Measurements from ENCODE around the gene GPLD1. TPM values are rescaled to one million over a fixed set of nuclear protein-coding genes. Genes with fewer than 3 reads are reported as not detected.
A peak's percentile ranks its signal among the peaks of the same experiment; 100 is the strongest.

Gene GPLD1
- total RNA-seq, 4 donors from 2014 or later, result 24.4 to 69.6 (median 50.8) TPM

GRCh38 chr6:24497254-24497970 is 8.0 kb upstream of the GPLD1 start:
- H3K4me3 ChIP-seq (ENCODE audit: low read depth, poor library complexity, severe bottlenecking), result no peak overlapping the region
- TF ChIP-seq, protein P1, sequence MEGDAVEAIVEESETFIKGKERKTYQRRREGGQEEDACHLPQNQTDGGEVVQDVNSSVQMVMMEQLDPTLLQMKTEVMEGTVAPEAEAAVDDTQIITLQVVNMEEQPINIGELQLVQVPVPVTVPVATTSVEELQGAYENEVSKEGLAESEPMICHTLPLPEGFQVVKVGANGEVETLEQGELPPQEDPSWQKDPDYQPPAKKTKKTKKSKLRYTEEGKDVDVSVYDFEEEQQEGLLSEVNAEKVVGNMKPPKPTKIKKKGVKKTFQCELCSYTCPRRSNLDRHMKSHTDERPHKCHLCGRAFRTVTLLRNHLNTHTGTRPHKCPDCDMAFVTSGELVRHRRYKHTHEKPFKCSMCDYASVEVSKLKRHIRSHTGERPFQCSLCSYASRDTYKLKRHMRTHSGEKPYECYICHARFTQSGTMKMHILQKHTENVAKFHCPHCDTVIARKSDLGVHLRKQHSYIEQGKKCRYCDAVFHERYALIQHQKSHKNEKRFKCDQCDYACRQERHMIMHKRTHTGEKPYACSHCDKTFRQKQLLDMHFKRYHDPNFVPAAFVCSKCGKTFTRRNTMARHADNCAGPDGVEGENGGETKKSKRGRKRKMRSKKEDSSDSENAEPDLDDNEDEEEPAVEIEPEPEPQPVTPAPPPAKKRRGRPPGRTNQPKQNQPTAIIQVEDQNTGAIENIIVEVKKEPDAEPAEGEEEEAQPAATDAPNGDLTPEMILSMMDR (IDR thresholded peaks at IDR 0.05), result no peak
- TF ChIP-seq POLR2A (IDR thresholded peaks at IDR 0.05), result no peak
- intact Hi-C loops (cut with DNase I; ENCODE audit: low total_unique reads), result no loop called here
- peak in 1 of 2 donors; percentile 7 for DNase-seq (ENCODE audit: low spot score in 2 of 2)
- WGBS, 2 donors, result 86 to 95% methylated on average over 11 of the region's 11 CpGs

- DNase-seq (ENCODE audit: low spot score in 2 of 2), result peak; percentile 38 to 90
- intact Hi-C loops (cut with DNase I; ENCODE audit: low total_unique reads), result no loop called here
- H3K4me3 ChIP-seq (ENCODE audit: low read depth, poor library complexity, severe bottlenecking), result peak within 1 kb of the TSS; percentile 52
- WGBS, 2 donors, result 0 to 1% methylated on average over 34 to 82 of the region's 93 CpGs
- TF ChIP-seq POLR2A (IDR thresholded peaks at IDR 0.05), result no peak
- TF ChIP-seq, protein P1 (IDR thresholded peaks at IDR 0.05), result no peak
Observed at GRCh38 chr6:24494821-24495795, 5.7 kb upstream of the GPLD1 start, which contains the start of gene ALDH5A1. Gene ALDH5A1, plus strand, starts transcription at chr6:24494969. Its CDS starts 28 bp downstream, at chr6:24494997.

- 15 to 20% methylated on average over 30 to 35 of the region's 36 CpGs for WGBS, 2 donors
- intact Hi-C loops (cut with DNase I; ENCODE audit: low total_unique reads), result no loop called here
- H3K4me3 ChIP-seq (ENCODE audit: low read depth, poor library complexity, severe bottlenecking), result peak overlapping the region; percentile 52
- TF ChIP-seq POLR2A (IDR thresholded peaks at IDR 0.05), result no peak
- TF ChIP-seq, protein P1 (IDR thresholded peaks at IDR 0.05), result no peak
- no peak for DNase-seq (ENCODE audit: low spot score in 2 of 2)
Observed at GRCh38 chr6:24493945-24494820, 4.8 kb upstream of the GPLD1 start.

- no peak for DNase-seq (ENCODE audit: low spot score in 2 of 2)
- WGBS, 2 donors, result 86 to 87% methylated on average over 3 of the region's 3 CpGs
- no peak overlapping the region for H3K4me3 ChIP-seq (ENCODE audit: low read depth, poor library complexity, severe bottlenecking)
- TF ChIP-seq, protein P1 (IDR thresholded peaks at IDR 0.05), result no peak
- TF ChIP-seq POLR2A (IDR thresholded peaks at IDR 0.05), result no peak
- intact Hi-C loops (cut with DNase I; ENCODE audit: low total_unique reads), result no loop called here
Observed at GRCh38 chr6:24492475-24492874, 3.1 kb upstream of the GPLD1 start.

DNA sequence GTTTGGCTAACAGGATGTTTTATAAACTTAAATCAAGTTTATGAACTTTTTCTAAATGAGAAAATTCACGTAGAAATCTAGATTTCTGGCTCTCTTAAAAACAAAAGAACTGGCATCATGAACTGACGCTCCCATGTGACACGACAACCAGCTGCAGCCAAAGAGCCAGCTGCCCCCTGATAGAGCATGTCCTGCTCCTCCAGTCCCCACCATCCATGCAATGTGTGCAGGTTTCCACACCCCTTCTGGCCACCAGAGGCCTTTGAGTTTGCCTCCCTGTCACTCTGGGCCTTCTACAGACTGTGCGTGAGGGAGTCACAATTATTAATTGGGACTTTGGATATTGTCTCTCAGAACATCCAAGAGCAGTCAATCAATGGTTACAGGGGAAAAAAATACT is 1.6 kb upstream of the GPLD1 start:
- intact Hi-C loops (cut with DNase I; ENCODE audit: low total_unique reads), result no loop called here
- no peak for DNase-seq (ENCODE audit: low spot score in 2 of 2)
- 90 to 92% methylated on average over 4 of the region's 4 CpGs for WGBS, 2 donors
- TF ChIP-seq, protein P1 (IDR thresholded peaks at IDR 0.05), result no peak
- TF ChIP-seq POLR2A (IDR thresholded peaks at IDR 0.05), result no peak
- no peak overlapping the region for H3K4me3 ChIP-seq (ENCODE audit: low read depth, poor library complexity, severe bottlenecking)
